Measurements from ENCODE around the gene VPS25.
A peak's percentile ranks its signal among the peaks of the same experiment; 100 is the strongest.
"Not testable (repeated sequence)": the region's sequence is repeated elsewhere in the genome, so short reads cannot be mapped to it uniquely, and the experiment has no call there.

Gene VPS25

GRCh38 chr17:42773290-42774035 lies at the start of gene VPS25:
Gene VPS25 (plus strand): TSS chr17:42773449. CDS start chr17:42773476, 27 bp downstream.
- peak; percentile 81 for DNase-seq

- no peak for DNase-seq
Measured at GRCh38 chr17:42723636-42724035, 49.6 kb upstream of the VPS25 start.

- no peak for DNase-seq
Measured at GRCh38 chr17:42725143-42725542, 48.1 kb upstream of the VPS25 start.

GRCh38 chr17:42740699-42741098 lies 32.5 kb upstream of the VPS25 start:
- DNase-seq: no peak

GRCh38 chr17:42742916-42743315 lies 30.3 kb upstream of the VPS25 start:
- not testable (repeated sequence) for DNase-seq

- no peak for DNase-seq
Measured at GRCh38 chr17:42743595-42744282, 29.5 kb upstream of the VPS25 start.

GRCh38 chr17:42744283-42744805 lies 28.9 kb upstream of the VPS25 start:
- peak; percentile 77 for DNase-seq

- DNase-seq: peak; percentile 90
Measured at GRCh38 chr17:42744806-42745617, 28.2 kb upstream of the VPS25 start, which contains the start of gene EZH1. Gene EZH1 (minus strand): TSS chr17:42745040. CDS start chr17:42728941, 16,099 bp downstream.

GRCh38 chr17:42748202-42748907 lies 24.9 kb upstream of the VPS25 start:
- DNase-seq: no peak

- DNase-seq: no peak
Measured at GRCh38 chr17:42748908-42749798, 24.1 kb upstream of the VPS25 start.

- no peak for DNase-seq
Measured at GRCh38 chr17:42750739-42751344, 22.4 kb upstream of the VPS25 start.

- DNase-seq: no peak
Measured at GRCh38 chr17:42751628-42752027, 21.6 kb upstream of the VPS25 start.

GRCh38 chr17:42754782-42755181 lies 18.5 kb upstream of the VPS25 start:
- DNase-seq: no peak

- DNase-seq: no peak
Measured at GRCh38 chr17:42759982-42760651, 13.1 kb upstream of the VPS25 start.

- DNase-seq: no peak
Measured at GRCh38 chr17:42760652-42761581, 12.3 kb upstream of the VPS25 start, which contains the start of gene RAMP2. Gene RAMP2 (plus strand): TSS chr17:42761227. CDS start chr17:42761262, 35 bp downstream.

- no peak for DNase-seq
Measured at GRCh38 chr17:42761638-42762037, 11.6 kb upstream of the VPS25 start.

GRCh38 chr17:42766124-42766523 lies 7.1 kb upstream of the VPS25 start:
- no peak for DNase-seq

- no peak for DNase-seq
Measured at GRCh38 chr17:42767512-42767911, 5.7 kb upstream of the VPS25 start.

- not testable (repeated sequence) for DNase-seq
Measured at GRCh38 chr17:42768006-42768405, 5.2 kb upstream of the VPS25 start.

Measured in stimulated activated CD4-positive, alpha-beta T cell treated with anti-CD3 and anti-CD28 coated beads, Interleukin-4, amount 100 ng/mL, for 24 hours (primary cell).